Adrenal gland (tissue), 5 donors: ENCODE data around the gene KCNG3.

Experiments
- CTCF ChIP-seq, 6 experiments: fragments of 450-650 bp in 4 of 6; fragments of 200-600 bp in 2 of 6; sonication (generic) in 1 of 6; IDR thresholded peaks; 1 replicate in 5 of 6; 2 replicates in 1 of 6; pipeline versions ENCODE4 v1.5.1 to v1.8.0; 2016 to 2021; ENCODE audit warnings: antibody characterized with exemption in 6 of 6, mild to moderate bottlenecking in 2 of 6, moderate library complexity in 1 of 6
- POLR2A ChIP-seq, 2 donors: fragments of 450-650 bp; IDR thresholded peaks; one replicate each; pipeline ENCODE4 v1.6.1; 2017; ENCODE audit warnings: antibody characterized with exemption in 2 of 2, mild to moderate bottlenecking in 2 of 2, moderate library complexity in 1 of 2
- donor health status: DM: no; HTN: no; CAD: no.

GRCh38 chr2:42459296-42459695 lies 34.5 kb downstream of the KCNG3 start:
- TF ChIP-seq CTCF (IDR thresholded peaks at IDR 0.05), result no peak
- no peak for TF ChIP-seq POLR2A (IDR thresholded peaks at IDR 0.05)
